K562 (cell line): ENCODE data around the gene CLEC3B. TPM values are rescaled to one million over a fixed set of nuclear protein-coding genes. Genes with fewer than 3 reads are reported as not detected.

Source experiments
- ATAC-seq: fragments of 200-7000 bp; cut with Tn5 transposase; 3 replicates; pipeline ENCODE4 v1.9.1; 2020; ENCODE audit warnings: moderate library complexity
- BruUV-seq: library from RNA; stranded (reverse); fragments of 400-500 nt; replicated peaks from 2 replicates; lab custom pipeline; 2021; lab: Mats Ljungman, UMichigan
- CTCF ChIA-PET: fragments of 300-600 bp; formaldehyde crosslinking; extraction: SDS; loops from one replicate; lab custom pipeline; 2021; ENCODE audit warnings: low intra/inter-chr PET ratio; lab: Yijun Ruan, JAX
- POLR2A ChIA-PET: fragments of 300-600, 350-650 bp; sonication (Branson Sonifier 250); formaldehyde crosslinking; extraction: SDS; loops from one replicate; lab custom pipeline; 2021; ENCODE audit warnings: antibody characterized with exemption, inconsistent platforms; lab: Yijun Ruan, JAX
- DNase-seq, 4 experiments: peaks; one replicate each; pipeline versions ENCODE4 v3.0.0 to v3.0.0-alpha.2; 2011 to 2018; ENCODE audit warnings: low spot score in 3 of 4, mixed read lengths in 3 of 4; ENCODE audit errors: extremely low read depth in 1 of 4
- FAIRE-seq: peaks from 2 replicates; lab custom pipeline; 2011; peaks lifted over from hg19 to GRCh38; lab: Jason Lieb, UNC
- H2AFZ ChIP-seq: 2 replicates; pipeline ENCODE4 v1.6.0; 2011; ENCODE audit warnings: low read depth, low read length, control low read depth, inconsistent platforms
- H3K27ac ChIP-seq: fragments of 200-600 bp; 3 replicates; pipeline ENCODE4 v1.8.0; 2011; ENCODE audit warnings: low read depth, mild to moderate bottlenecking, control low read depth, inconsistent platforms, low read length, moderate library complexity, mixed read lengths; ENCODE audit errors: extremely low read depth
- H3K27me3 ChIP-seq, 2 experiments: fragments of 300-600 bp in 1 of 2; 2 replicates in 1 of 2; 3 replicates in 1 of 2; pipeline versions ENCODE4 v1.6.0 to v1.8.0; 2011; ENCODE audit warnings: inconsistent platforms in 2 of 2, low read length in 2 of 2, mild to moderate bottlenecking in 1 of 2, mixed read lengths in 1 of 2, moderate library complexity in 1 of 2; ENCODE audit not compliant: control insufficient read depth in 2 of 2, insufficient read depth in 2 of 2
- H3K36me3 ChIP-seq: fragments of 300-600 bp; 3 replicates; pipeline ENCODE4 v1.8.0; 2011; ENCODE audit warnings: mild to moderate bottlenecking, low read length, inconsistent platforms; ENCODE audit not compliant: control insufficient read depth, insufficient read depth
- H3K4me1 ChIP-seq, 2 experiments: fragments of 200-600 bp in 1 of 2; replicated peaks in 1 of 2; 2 replicates in 1 of 2; 3 replicates in 1 of 2; pipeline versions ENCODE4 v1.5.1 to v1.8.0; 2011; ENCODE audit warnings: inconsistent platforms in 2 of 2, low read length in 2 of 2, mild to moderate bottlenecking in 1 of 2, mixed read lengths in 1 of 2, moderate library complexity in 1 of 2; ENCODE audit not compliant: control insufficient read depth in 2 of 2, insufficient read depth in 2 of 2
- H3K4me2 ChIP-seq: 2 replicates; pipeline ENCODE4 v1.6.1; 2011; ENCODE audit warnings: low read length, control low read depth, inconsistent platforms, mixed read lengths; ENCODE audit not compliant: insufficient read depth
- H3K4me3 ChIP-seq: fragments of 200-600 bp; sonication (generic), shearing (Covaris generic); 2 replicates; pipeline ENCODE4 v1.5.1; 2016; ENCODE audit warnings: control low read depth, inconsistent platforms
- H3K79me2 ChIP-seq: fragments of 200-600 bp; 3 replicates; pipeline ENCODE4 v1.8.0; 2011; ENCODE audit warnings: low read length, inconsistent platforms; ENCODE audit not compliant: control insufficient read depth, insufficient read depth
- H3K9ac ChIP-seq, 2 experiments: 2 replicates each; pipeline versions ENCODE4 v1.6.0 to v1.6.1; 2011; ENCODE audit warnings: low read depth in 2 of 2, low read length in 2 of 2, control low read depth in 1 of 2, inconsistent platforms in 1 of 2, mild to moderate bottlenecking in 1 of 2, mixed read lengths in 1 of 2; ENCODE audit not compliant: insufficient read depth in 1 of 2
- H3K9me1 ChIP-seq: one replicate; pipeline ENCODE4 v1.6.0; 2011; ENCODE audit warnings: inconsistent platforms, mild to moderate bottlenecking, low read length, moderate library complexity; ENCODE audit not compliant: control insufficient read depth, insufficient read depth
- H3K9me3 ChIP-seq: replicated peaks from 2 replicates; pipeline ENCODE4 v1.5.1; 2011; ENCODE audit warnings: low read depth, low read length, inconsistent platforms; ENCODE audit not compliant: control insufficient read depth, insufficient read depth
- H4K20me1 ChIP-seq: replicated peaks from 2 replicates; pipeline ENCODE4 v1.6.1; 2011; ENCODE audit warnings: low read length, inconsistent platforms, mixed read lengths; ENCODE audit not compliant: control insufficient read depth, insufficient read depth
- DACH1 ChIP-seq: fragments of 450-650 bp; IDR thresholded peaks from 2 replicates; pipeline ENCODE4 v1.6.1; 2018; ENCODE audit not compliant: partially characterized antibody
- E2F8 ChIP-seq: fragments of 450-650 bp; IDR thresholded peaks from 2 replicates; pipeline ENCODE4 v1.7.1; 2018; ENCODE audit warnings: mild to moderate bottlenecking, low read depth; ENCODE audit not compliant: partially characterized antibody
- TRIM25 ChIP-seq: fragments of 450-650 bp; IDR thresholded peaks from 2 replicates; pipeline ENCODE4 v1.7.0; 2016; ENCODE audit warnings: borderline replicate concordance
- ZNF347 ChIP-seq: fragments of 450-650 bp; formaldehyde crosslinking; IDR thresholded peaks from 2 replicates; pipeline ENCODE4 v1.4.0; 2020; ENCODE audit warnings: low read depth, mild to moderate bottlenecking, moderate library complexity
- WGBS: fragments of 100-300 bp; shearing (Covaris generic); methylation state at CpG from one replicate; pipeline ENCODE4 v1.1.6; 2016; ENCODE audit warnings: low coverage, mixed read lengths; ENCODE audit not compliant: insufficient coverage; ENCODE audit errors: missing lambda C conversion rate; 5-methylcytosine and 5-hydroxymethylcytosine counted together
- in situ Hi-C: fragments of 300-500 bp; cut with MboI; formaldehyde crosslinking; loops from 4 replicates; pipeline ENCODE4 v1.15.0; 2018; ENCODE audit warnings: inconsistent platforms, mixed read lengths
- intact Hi-C: fragments of 100-400 bp; cut with micrococcal nuclease; formaldehyde crosslinking; loops from 2 replicates; pipeline ENCODE4 v1.14.2; 2022
- polyA plus RNA-seq, 8 experiments: library from polyadenylated mRNA; depleted of rRNA in 4 of 8; stranded (reverse) in 5 of 8; unstranded in 3 of 8; fragments of >200 nt; fragmentation: Nextera tagmentation in 2 of 8; fragmentation: Illumina TruSeq in 1 of 8; extraction: Ambion mirVana in 2 of 8; extraction: Trizol in 1 of 8; gene quantifications; 2 replicates each; pipeline versions ENCODE4 v1.2.1 to v1.2.3, GENCODE V29; 2011 to 2014; ENCODE audit warnings: inconsistent platforms in 1 of 8, missing spikeins in 1 of 8
- total RNA-seq, 7 experiments: library from RNA; depleted of rRNA in 6 of 7; stranded (reverse); fragments of >200 nt in 6 of 7; fragmentation: Illumina TruSeq in 2 of 7; extraction: Trizol in 2 of 7; gene quantifications; 2 replicates each; pipeline versions ENCODE4 v1.2.1 to v1.2.3, GENCODE V29; 2011 to 2021; ENCODE audit warnings: low replicate concordance in 1 of 7

Gene CLEC3B
- total and polyA plus RNA-seq, 9 of the 15 experiments (the other 6 are each of a cell fraction or from before 2014, with no cell fraction given) = not detected

GRCh38 chr3:45002139-45002660 lies 23.9 kb upstream of the CLEC3B start:
- Histone ChIP-seq H2AFZ (no peak overlapping the region), H3K9ac (no peak overlapping the region), H3K4me3 (no peak overlapping the region), H3K4me1 (no peaks in the 10 kb centered on the region), H3K9me3 (no peaks in the 10 kb centered on the region), H4K20me1 (no peaks in the 10 kb centered on the region), H3K79me2 (no peaks in the 10 kb centered on the region), H3K27ac (no peak overlapping the region), H3K27me3 (no peaks in the 10 kb centered on the region), H3K9me1 (no peaks in the 10 kb centered on the region), H3K4me2 (no peak overlapping the region), H3K36me3 (peaks cover 85% of the 10 kb centered on the region)
- 94% methylated on average over 2 of the region's 2 CpGs for WGBS
- intact Hi-C loops = no loop called here
- ChIA-PET CTCF (no interaction called here), POLR2A (interaction anchor here (1.6 kb wide), 1 partner anchor 10 kb away, joined by 5 read pairs; no protein-coding TSS in a partner anchor)
- FAIRE-seq = no peak
- no peak for TF ChIP-seq TRIM25
- no peak for TF ChIP-seq ZNF347 (CRISPR knock-in tag)
- no peak for TF ChIP-seq E2F8
- TF ChIP-seq DACH1 = no peak
- in situ Hi-C loops = no loop called here
- DNase-seq = no peak
- ATAC-seq = no peak
- BruUV-seq = no TSS peak
